ENCODE results near the gene KLHL36.

- TF ChIP-seq CTCF (conservative IDR thresholded peaks at IDR 0.05 in 1 of 2, IDR thresholded peaks at IDR 0.05 in 1 of 2; ENCODE audit: extremely low read depth in 1 of 2, insufficient read depth in 1 of 2, low read depth in 1 of 2, low read length in 2 of 2) (no peak), EZH2 (IDR thresholded peaks at IDR 0.05; ENCODE audit: borderline replicate concordance, low read length) (no peak)
These were observed 62.4 kb downstream of the KLHL36 start for GRCh38 chr16:84710686-84711085.

Measured in mammary epithelial cell (primary cell).